ENCODE results near the gene ARF5.

- TF ChIP-seq CTCF (IDR thresholded peaks at IDR 0.05; ENCODE audit: low read depth, low read length) (no peak), EZH2phosphoT487 (IDR thresholded peaks at IDR 0.05; ENCODE audit: low read depth) (no peak)
Observed at GRCh38 chr7:127592550-127592949, 4.3 kb downstream of the ARF5 start.
